ENCODE data around the gene CCNG1.

CCNG1 gene

DNA sequence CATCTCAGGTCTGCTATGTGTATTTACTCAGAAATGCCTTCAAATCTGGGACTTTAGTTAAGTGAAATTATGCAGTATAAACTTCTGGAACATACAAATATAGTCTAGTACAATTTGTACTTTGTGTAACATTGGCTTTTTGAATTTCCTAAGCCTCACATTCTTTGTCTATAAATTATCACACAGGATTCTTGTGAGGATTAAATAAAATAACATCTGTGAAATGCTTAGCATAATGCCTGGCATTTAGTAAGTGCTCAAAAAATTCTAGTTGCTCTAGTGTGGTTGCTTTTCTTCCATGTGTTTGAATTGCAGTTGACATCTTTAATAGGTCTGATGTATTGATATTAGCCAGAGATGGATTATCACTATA lies 25.7 kb downstream of the CCNG1 start:
- TF ChIP-seq, protein P1, sequence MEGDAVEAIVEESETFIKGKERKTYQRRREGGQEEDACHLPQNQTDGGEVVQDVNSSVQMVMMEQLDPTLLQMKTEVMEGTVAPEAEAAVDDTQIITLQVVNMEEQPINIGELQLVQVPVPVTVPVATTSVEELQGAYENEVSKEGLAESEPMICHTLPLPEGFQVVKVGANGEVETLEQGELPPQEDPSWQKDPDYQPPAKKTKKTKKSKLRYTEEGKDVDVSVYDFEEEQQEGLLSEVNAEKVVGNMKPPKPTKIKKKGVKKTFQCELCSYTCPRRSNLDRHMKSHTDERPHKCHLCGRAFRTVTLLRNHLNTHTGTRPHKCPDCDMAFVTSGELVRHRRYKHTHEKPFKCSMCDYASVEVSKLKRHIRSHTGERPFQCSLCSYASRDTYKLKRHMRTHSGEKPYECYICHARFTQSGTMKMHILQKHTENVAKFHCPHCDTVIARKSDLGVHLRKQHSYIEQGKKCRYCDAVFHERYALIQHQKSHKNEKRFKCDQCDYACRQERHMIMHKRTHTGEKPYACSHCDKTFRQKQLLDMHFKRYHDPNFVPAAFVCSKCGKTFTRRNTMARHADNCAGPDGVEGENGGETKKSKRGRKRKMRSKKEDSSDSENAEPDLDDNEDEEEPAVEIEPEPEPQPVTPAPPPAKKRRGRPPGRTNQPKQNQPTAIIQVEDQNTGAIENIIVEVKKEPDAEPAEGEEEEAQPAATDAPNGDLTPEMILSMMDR (IDR thresholded peaks at IDR 0.05; ENCODE audit: insufficient read depth, low read depth, low read length, missing control alignments): no peak
- no peak overlapping the region for H3K4me3 ChIP-seq (ENCODE audit: low read length)
- DNase-seq (ENCODE audit: low read depth): no peak

DNA sequence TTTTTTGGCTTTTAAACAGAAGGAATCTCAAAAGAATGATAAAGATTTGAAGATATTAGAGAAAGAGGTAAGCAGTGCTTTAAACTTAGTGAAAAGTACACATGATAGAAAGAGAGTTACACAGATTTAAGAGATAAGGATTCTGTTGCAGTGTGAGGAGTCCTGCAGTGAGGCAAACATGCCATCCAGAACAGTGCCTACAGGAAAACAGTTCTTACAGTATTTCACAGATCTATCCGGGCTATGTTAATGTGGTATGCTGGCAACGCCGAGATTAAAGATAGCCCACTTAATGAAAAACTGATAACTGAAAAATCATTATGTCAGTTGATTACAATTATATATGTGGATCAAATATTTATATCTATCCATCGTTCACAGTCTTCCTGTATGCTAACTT lies 30.3 kb downstream of the CCNG1 start:
- DNase-seq (ENCODE audit: low read depth): no peak
- TF ChIP-seq, protein P1 (IDR thresholded peaks at IDR 0.05; ENCODE audit: insufficient read depth, low read depth, low read length, missing control alignments): no peak

DNA sequence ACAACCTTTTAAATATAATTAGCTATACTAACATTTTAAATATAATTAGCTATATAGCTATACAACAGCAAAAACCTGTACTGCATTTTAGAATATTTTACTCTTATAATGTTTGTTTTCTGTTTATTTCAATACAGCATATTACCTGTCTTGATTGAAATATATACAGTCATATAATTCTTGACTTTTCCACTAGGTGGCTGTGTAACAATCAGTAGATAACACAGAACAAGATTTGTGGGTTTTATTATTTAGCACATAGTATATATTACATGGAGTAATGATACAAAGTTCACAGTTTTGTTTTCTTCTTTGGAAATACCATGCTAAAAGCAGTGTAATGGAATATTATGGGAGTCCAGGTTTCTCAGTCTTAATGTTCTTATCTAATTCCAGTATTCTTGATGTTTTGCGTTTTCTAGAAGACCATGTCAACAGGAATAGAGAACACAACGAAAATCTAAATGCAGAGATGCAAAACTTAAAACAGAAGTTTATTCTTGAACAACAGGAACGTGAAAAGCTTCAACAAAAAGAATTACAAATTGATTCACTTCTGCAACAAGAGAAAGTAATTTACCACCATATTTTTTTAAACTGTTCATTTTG lies 36.3 kb downstream of the CCNG1 start:
- TF ChIP-seq, protein P1 (IDR thresholded peaks at IDR 0.05; ENCODE audit: insufficient read depth, low read depth, low read length, missing control alignments): no peak
- DNase-seq (ENCODE audit: low read depth): peak; percentile 28
- H3K4me3 ChIP-seq (ENCODE audit: low read length): no peak overlapping the region

More for the DNA sequence above, 30.3 kb downstream of the CCNG1 start:
- H3K4me3 ChIP-seq (ENCODE audit: low read length): no peak overlapping the region

DNA sequence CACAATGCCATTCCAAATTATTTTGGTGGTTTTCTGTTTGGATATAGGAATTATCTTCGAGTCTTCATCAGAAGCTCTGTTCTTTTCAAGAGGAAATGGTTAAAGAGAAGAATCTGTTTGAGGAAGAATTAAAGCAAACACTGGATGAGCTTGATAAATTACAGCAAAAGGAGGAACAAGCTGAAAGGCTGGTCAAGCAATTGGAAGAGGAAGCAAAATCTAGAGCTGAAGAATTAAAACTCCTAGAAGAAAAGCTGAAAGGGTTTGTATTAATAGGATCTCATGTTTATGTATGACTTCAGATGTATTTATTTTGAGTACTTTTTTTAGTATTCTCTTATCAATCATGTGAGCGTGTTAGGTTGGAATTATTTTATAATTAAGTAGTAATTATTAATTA lies 38.0 kb downstream of the CCNG1 start:
- DNase-seq (ENCODE audit: low read depth): no peak

DNA sequence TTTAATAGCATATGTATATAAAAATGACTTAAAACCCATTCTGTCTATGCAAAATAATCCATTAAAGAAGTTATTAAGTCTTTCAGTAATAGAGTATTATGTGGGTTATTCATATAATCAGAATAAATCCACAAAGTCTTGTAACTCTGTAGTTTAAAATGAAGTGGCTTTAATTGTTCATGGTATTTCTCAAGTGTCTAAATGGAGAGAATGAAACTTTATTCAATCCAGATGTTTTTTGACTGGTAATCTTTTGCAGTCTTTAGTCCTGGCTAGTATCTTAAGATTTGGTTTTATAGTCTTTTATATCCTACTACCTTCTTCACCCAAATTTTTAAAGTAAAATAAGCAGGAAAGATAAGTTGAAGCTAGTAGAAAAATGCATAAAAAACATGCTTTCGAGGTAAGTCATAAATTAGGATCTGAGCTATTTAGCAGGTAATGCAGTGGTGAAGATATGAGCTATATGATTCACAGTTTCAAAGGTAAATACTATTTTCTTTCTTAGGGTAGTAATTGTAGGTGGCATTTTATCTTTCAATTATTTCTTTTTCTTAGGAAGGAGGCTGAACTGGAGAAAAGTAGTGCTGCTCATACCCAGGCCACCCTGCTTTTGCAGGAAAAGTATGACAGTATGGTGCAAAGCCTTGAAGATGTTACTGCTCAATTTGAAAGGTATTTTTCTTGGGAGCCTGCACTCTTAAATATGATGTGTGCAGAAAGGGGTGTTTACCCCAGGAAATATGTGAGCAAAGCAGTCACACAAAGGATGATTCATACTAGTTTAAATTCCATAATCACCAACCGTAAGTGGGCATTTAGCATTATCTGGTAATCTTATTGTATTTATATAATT lies 41.0 kb downstream of the CCNG1 start:
- no peak overlapping the region for H3K4me3 ChIP-seq (ENCODE audit: low read length)
- TF ChIP-seq, protein P1 (IDR thresholded peaks at IDR 0.05; ENCODE audit: insufficient read depth, low read depth, low read length, missing control alignments): no peak
- peak; percentile 52 for DNase-seq (ENCODE audit: low read depth)

More for the DNA sequence above, 38.0 kb downstream of the CCNG1 start:
- H3K4me3 ChIP-seq (ENCODE audit: low read length): no peak overlapping the region
- TF ChIP-seq, protein P1 (IDR thresholded peaks at IDR 0.05; ENCODE audit: insufficient read depth, low read depth, low read length, missing control alignments): no peak

DNA sequence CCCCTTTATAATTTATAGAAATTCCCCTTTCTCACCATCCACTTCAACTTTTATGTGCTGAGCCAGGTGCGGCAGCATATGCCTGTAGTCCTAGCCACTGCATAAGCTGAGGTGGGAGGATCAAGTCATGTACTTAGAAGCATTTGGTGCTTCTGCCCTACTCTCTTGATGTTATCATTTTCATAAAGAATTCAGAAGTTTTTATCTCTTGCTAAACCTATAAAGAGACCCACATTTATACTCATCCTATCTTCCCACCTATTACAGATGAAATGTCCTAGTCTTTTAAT lies 41.5 kb downstream of the CCNG1 start:
- no peak for DNase-seq (ENCODE audit: low read depth)
- TF ChIP-seq, protein P1 (IDR thresholded peaks at IDR 0.05; ENCODE audit: insufficient read depth, low read depth, low read length, missing control alignments): no peak
- no peak overlapping the region for H3K4me3 ChIP-seq (ENCODE audit: low read length)

Measured in epithelial cell of esophagus (primary cell).